ENCODE measurements around the gene GSTA1. TPM values are rescaled to one million over a fixed set of nuclear protein-coding genes. Genes with fewer than 3 reads are reported as not detected.
A peak's percentile ranks its signal among the peaks of the same experiment; 100 is the strongest.
"Not testable (repeated sequence)": the region's sequence is repeated elsewhere in the genome, so short reads cannot be mapped to it uniquely, and the experiment has no call there.

Gene GSTA1
- total RNA-seq, 2 donors from 2014 or later: 33.2 to 54.1 TPM

DNA sequence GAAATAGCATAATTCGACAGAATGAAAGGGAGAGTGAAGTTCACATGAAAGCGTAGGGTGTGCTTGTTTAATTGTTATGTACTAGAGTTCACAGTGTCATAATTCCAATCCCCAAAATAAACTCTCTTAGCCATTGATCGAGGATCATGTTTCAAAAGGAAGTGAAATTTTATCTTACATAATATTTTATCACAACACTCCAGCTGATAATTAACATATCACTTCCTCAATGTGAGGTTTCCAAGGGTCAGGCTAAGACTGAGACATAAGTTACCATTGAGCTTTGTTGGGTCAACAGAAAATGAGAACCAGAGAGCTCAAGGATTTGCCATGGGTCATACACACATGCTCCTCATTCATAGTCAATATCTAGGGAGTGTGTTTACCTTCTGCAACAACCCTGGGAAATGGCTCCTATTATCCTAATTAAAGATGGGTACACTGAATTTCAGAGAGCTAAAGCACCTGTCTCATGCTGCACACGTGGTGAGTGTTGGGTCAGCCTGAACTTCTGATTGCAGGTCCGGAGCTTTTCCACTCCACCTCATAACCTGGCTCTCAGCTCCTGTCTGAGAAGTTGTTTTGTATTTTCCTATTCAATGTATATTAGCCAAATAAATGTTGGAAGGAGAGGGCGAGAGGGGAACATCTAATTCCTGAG lies 43.4 kb downstream of the GSTA1 start:
- no peaks in the 10 kb centered on the region for H3K27me3 ChIP-seq
- no peaks in the 10 kb centered on the region for H3K9me3 ChIP-seq
- peak overlapping the region; percentile 1 to 75 (median 26) for H3K27ac ChIP-seq
- TF ChIP-seq, protein P1, sequence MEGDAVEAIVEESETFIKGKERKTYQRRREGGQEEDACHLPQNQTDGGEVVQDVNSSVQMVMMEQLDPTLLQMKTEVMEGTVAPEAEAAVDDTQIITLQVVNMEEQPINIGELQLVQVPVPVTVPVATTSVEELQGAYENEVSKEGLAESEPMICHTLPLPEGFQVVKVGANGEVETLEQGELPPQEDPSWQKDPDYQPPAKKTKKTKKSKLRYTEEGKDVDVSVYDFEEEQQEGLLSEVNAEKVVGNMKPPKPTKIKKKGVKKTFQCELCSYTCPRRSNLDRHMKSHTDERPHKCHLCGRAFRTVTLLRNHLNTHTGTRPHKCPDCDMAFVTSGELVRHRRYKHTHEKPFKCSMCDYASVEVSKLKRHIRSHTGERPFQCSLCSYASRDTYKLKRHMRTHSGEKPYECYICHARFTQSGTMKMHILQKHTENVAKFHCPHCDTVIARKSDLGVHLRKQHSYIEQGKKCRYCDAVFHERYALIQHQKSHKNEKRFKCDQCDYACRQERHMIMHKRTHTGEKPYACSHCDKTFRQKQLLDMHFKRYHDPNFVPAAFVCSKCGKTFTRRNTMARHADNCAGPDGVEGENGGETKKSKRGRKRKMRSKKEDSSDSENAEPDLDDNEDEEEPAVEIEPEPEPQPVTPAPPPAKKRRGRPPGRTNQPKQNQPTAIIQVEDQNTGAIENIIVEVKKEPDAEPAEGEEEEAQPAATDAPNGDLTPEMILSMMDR (IDR thresholded peaks at IDR 0.05): no peak
- TF ChIP-seq POLR2A (IDR thresholded peaks at IDR 0.05): peak in 1 of 3 donors; percentile 15
- DNase-seq: no peak
- no peak overlapping the region for H3K4me3 ChIP-seq
- no peaks in the 10 kb centered on the region for H3K36me3 ChIP-seq (replicated peaks in 1 of 2; ENCODE audit: insufficient read depth in 1 of 2, low read depth in 2 of 2)
- WGBS, 2 donors: 23% methylated on average over 6 of the region's 6 CpGs
- peak; percentile 30 for ATAC-seq
- intact Hi-C loops (cut with DNase I): no loop called here
- peaks cover 32% of the 10 kb centered on the region for H3K4me1 ChIP-seq

- no peak overlapping the region for H3K4me3 ChIP-seq
- H3K9me3 ChIP-seq: no peaks in the 10 kb centered on the region
- H3K27me3 ChIP-seq: no peaks in the 10 kb centered on the region
- DNase-seq: peak in 2 of 4 donors; percentile 31 to 35
- no peak for TF ChIP-seq POLR2A (IDR thresholded peaks at IDR 0.05)
- TF ChIP-seq, protein P1 (IDR thresholded peaks at IDR 0.05): no peak
- H3K4me1 ChIP-seq: peaks cover 32% of the 10 kb centered on the region
- 20 to 31% methylated on average over 1 of the region's 1 CpG for WGBS, 2 donors
- peak; percentile 43 for ATAC-seq
- intact Hi-C loops (cut with DNase I): no loop called here
- peak overlapping the region in 1 of 4 donors; percentile 75 for H3K27ac ChIP-seq
- H3K36me3 ChIP-seq (replicated peaks in 1 of 2; ENCODE audit: insufficient read depth in 1 of 2, low read depth in 2 of 2): peaks cover 0 to 2% of the 10 kb centered on the region in 2 donors
These were observed 44.5 kb downstream of the GSTA1 start for GRCh38 chr6:52759085-52759484.

GRCh38 chr6:52757651-52758338 lies 45.8 kb downstream of the GSTA1 start:
- H3K36me3 ChIP-seq (replicated peaks in 1 of 2; ENCODE audit: insufficient read depth in 1 of 2, low read depth in 2 of 2); H3K9me3 ChIP-seq; intact Hi-C loops (cut with DNase I); ATAC-seq; H3K4me3 ChIP-seq; H3K27me3 ChIP-seq; DNase-seq: not testable (repeated sequence)
- H3K4me1 ChIP-seq: peaks cover 29% of the 10 kb centered on the region
- H3K27ac ChIP-seq: peak overlapping the region in 1 of 4 donors; percentile 75
- WGBS, 2 donors: 47 to 50% methylated on average over 7 of the region's 7 CpGs

GRCh38 chr6:52754443-52754842 lies 49.2 kb downstream of the GSTA1 start:
- Histone ChIP-seq H3K36me3 (replicated peaks in 1 of 2; ENCODE audit: insufficient read depth in 1 of 2, low read depth in 2 of 2) (peaks cover 13 to 14% of the 10 kb centered on the region in 2 donors), H3K4me3 (no peak overlapping the region), H3K9me3 (no peaks in the 10 kb centered on the region), H3K4me1 (peaks cover 20% of the 10 kb centered on the region), H3K27me3 (no peaks in the 10 kb centered on the region), H3K27ac (no peak overlapping the region)
- 90 to 95% methylated on average over 3 of the region's 3 CpGs for whole genome bisulfite sequencing, 2 donors
- ATAC-seq (no peak), DNase-seq (no peak)
- TF ChIP-seq, protein P1 (IDR thresholded peaks at IDR 0.05): no peak
- no peak for TF ChIP-seq POLR2A (IDR thresholded peaks at IDR 0.05)
- intact Hi-C loops (cut with DNase I): no loop called here

DNA sequence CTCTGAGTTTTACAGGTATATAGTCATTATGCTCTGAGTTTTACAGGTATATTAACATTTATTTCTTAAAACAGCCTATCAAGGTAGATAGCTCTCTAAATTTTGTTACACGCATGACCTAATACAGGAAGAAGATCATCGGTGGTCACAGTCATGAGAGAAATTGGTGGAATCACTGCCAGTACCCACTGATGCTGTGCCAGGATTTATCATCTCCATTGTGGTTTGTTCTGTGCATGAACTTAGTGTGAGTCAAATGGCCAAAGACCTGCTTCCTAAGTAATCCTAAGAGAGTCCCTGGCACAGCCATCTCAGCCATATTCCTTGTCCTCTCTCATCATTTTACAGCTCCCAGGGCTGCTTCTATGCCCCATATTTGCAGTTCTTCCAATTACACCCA lies 50.5 kb downstream of the GSTA1 start:
- Histone ChIP-seq H3K27ac (peak overlapping the region in 1 of 4 donors; percentile 13), H3K4me1 (peaks cover 24% of the 10 kb centered on the region), H3K36me3 (replicated peaks in 1 of 2; ENCODE audit: insufficient read depth in 1 of 2, low read depth in 2 of 2) (peaks cover 13 to 14% of the 10 kb centered on the region in 2 donors)
- WGBS, 2 donors: 94 to 95% methylated on average over 2 of the region's 2 CpGs
- intact Hi-C loops (cut with DNase I); H3K9me3 ChIP-seq; DNase-seq; ATAC-seq; H3K4me3 ChIP-seq; H3K27me3 ChIP-seq: not testable (repeated sequence)

All from body of pancreas (tissue), 4 donors.